Body of pancreas (tissue), 4 donors: Measurements from ENCODE around the gene LPP.

Experiments used
- POLR2A ChIP-seq, 3 donors: fragments of 450-650 bp; IDR thresholded peaks; one replicate each; pipeline ENCODE4 v1.6.1; 2016; ENCODE audit warnings: antibody characterized with exemption in 3 of 3, mild to moderate bottlenecking in 2 of 3
- TF ChIP-seq, protein P1 (sequence below), 7 experiments: fragments of 450-650 bp in 4 of 7; fragments of 200-600 bp in 3 of 7; sonication (generic) in 3 of 7; IDR thresholded peaks; one replicate each; pipeline ENCODE4 v1.5.1; 2016 to 2019; ENCODE audit warnings: antibody characterized with exemption in 7 of 7

DNA sequence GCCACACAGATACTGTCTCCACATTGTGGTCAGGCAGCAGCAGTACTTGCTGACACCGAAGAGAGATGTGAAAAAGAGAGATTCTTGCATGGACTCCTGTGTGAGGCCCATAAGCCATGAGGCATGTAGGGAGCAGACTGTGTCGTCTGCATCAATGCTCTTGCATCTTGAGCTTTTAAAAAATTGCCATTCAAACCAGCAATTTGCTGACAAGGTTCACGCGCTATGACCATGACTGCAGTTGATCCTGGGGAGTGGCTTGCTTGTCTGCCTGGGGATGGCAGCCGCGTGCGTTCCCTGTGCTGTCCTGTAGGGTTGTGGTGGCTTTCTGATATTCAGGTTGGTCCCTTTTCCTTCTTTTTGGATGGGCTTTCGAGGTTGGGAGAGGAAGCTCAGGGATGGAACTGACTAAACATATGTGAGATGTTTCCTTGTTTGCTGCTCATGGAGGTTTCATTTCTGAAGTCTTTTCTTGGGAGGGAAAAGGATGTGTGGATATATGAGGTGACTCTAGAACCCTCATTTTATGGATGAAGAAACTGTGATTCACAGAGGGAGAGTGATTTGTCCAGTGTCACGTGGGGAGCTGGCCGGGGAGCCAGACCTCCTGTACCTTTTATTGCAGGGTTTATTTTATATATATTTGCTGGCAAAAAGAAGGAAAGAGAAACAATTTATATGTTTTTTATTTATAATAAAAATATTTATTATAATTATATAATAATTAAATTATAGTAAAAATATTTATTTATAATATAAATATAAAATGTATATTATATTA, 48.6 kb downstream of the LPP start:
- TF ChIP-seq, protein P1, sequence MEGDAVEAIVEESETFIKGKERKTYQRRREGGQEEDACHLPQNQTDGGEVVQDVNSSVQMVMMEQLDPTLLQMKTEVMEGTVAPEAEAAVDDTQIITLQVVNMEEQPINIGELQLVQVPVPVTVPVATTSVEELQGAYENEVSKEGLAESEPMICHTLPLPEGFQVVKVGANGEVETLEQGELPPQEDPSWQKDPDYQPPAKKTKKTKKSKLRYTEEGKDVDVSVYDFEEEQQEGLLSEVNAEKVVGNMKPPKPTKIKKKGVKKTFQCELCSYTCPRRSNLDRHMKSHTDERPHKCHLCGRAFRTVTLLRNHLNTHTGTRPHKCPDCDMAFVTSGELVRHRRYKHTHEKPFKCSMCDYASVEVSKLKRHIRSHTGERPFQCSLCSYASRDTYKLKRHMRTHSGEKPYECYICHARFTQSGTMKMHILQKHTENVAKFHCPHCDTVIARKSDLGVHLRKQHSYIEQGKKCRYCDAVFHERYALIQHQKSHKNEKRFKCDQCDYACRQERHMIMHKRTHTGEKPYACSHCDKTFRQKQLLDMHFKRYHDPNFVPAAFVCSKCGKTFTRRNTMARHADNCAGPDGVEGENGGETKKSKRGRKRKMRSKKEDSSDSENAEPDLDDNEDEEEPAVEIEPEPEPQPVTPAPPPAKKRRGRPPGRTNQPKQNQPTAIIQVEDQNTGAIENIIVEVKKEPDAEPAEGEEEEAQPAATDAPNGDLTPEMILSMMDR (IDR thresholded peaks at IDR 0.05) = peak in 1 of 7 experiments; percentile 8
- no peak for TF ChIP-seq POLR2A (IDR thresholded peaks at IDR 0.05)
